H1 (cell line): Measurements from ENCODE around the gene CRTC3. TPM values are rescaled to one million over a fixed set of nuclear protein-coding genes. Genes with fewer than 3 reads are reported as not detected.

Experiments used
- CTCF ChIA-PET: fragments of 300-600 bp; sonication (Branson Sonifier 250); formaldehyde crosslinking; loops from one replicate; lab custom pipeline; 2021; ENCODE audit not compliant: partially characterized antibody; lab: Charles Lee
- POLR2A ChIA-PET: fragments of 300-600 bp; sonication (Branson Sonifier 250); formaldehyde crosslinking; loops from one replicate; lab custom pipeline; 2021; ENCODE audit warnings: inconsistent platforms; ENCODE audit not compliant: partially characterized antibody; lab: Charles Lee
- DNase-seq, 2 experiments: peaks; one replicate each; pipeline versions ENCODE4 v3.0.0 to v3.0.0-alpha.2; 2010 to 2022; ENCODE audit warnings: low spot score in 2 of 2, low read depth in 1 of 2, mixed read lengths in 1 of 2
- FAIRE-seq: peaks from 2 replicates; lab custom pipeline; 2011; peaks lifted over from hg19 to GRCh38; lab: Jason Lieb, UNC
- H2AFZ ChIP-seq: 2 replicates; pipeline ENCODE4 v1.8.1; 2012; ENCODE audit warnings: low read length, inconsistent platforms
- H2AK5ac ChIP-seq: 2 replicates; pipeline ENCODE4 v1.6.1; 2013; ENCODE audit warnings: low read depth, low read length
- H2BK120ac ChIP-seq: replicated peaks from 2 replicates; pipeline ENCODE3; 2013; ENCODE audit warnings: low read depth, low read length, inconsistent platforms
- H2BK12ac ChIP-seq: 2 replicates; pipeline ENCODE4 v1.6.1; 2013; ENCODE audit warnings: low read depth, low read length
- H2BK15ac ChIP-seq: 2 replicates; pipeline ENCODE4 v1.6.1; 2013; ENCODE audit warnings: low read length
- H2BK20ac ChIP-seq: 2 replicates; pipeline ENCODE4 v1.6.1; 2013; ENCODE audit warnings: low read length
- H2BK5ac ChIP-seq: 2 replicates; pipeline ENCODE4 v1.6.1; 2013; ENCODE audit warnings: low read depth, low read length
- H3K14ac ChIP-seq: 2 replicates; pipeline ENCODE4 v1.6.1; 2013; ENCODE audit warnings: inconsistent platforms; ENCODE audit not compliant: insufficient read length
- H3K18ac ChIP-seq: 2 replicates; pipeline ENCODE4 v1.6.1; 2013; ENCODE audit warnings: low read length; ENCODE audit errors: extremely low read depth
- H3K23ac ChIP-seq: 2 replicates; pipeline ENCODE4 v1.6.1; 2013; ENCODE audit warnings: inconsistent platforms; ENCODE audit not compliant: insufficient read length
- H3K23me2 ChIP-seq: 2 replicates; pipeline ENCODE4 v1.6.1; 2013; ENCODE audit warnings: low read depth, low read length
- H3K27ac ChIP-seq: 2 replicates; pipeline ENCODE4 v1.6.1; 2011; ENCODE audit warnings: low read depth, low read length, inconsistent platforms
- H3K27me3 ChIP-seq, 4 experiments: replicated peaks in 1 of 4; 1 replicate in 1 of 4; 2 replicates in 3 of 4; pipeline versions ENCODE4 v1.6.1 to v1.8.1; 2011 to 2013; ENCODE audit warnings: low read length in 3 of 4, mild to moderate bottlenecking in 3 of 4, inconsistent platforms in 2 of 4, mixed read lengths in 2 of 4, moderate library complexity in 1 of 4; ENCODE audit not compliant: control insufficient read depth in 3 of 4, insufficient read depth in 3 of 4; ENCODE audit errors: extremely low read depth in 1 of 4
- H3K36me3 ChIP-seq, 4 experiments: 2 replicates each; pipeline versions ENCODE4 v1.6.1 to v1.8.1; 2011 to 2013; ENCODE audit warnings: mild to moderate bottlenecking in 4 of 4, low read length in 3 of 4, moderate library complexity in 2 of 4, control low read depth in 1 of 4, inconsistent platforms in 1 of 4; ENCODE audit not compliant: insufficient read depth in 4 of 4, control insufficient read depth in 2 of 4
- H3K4ac ChIP-seq: replicated peaks from 2 replicates; pipeline ENCODE3; 2013; ENCODE audit warnings: low read length, low read depth, mixed read lengths, inconsistent platforms; ENCODE audit not compliant: insufficient read length
- H3K4me1 ChIP-seq, 4 experiments: replicated peaks in 1 of 4; 1 replicate in 1 of 4; 2 replicates in 3 of 4; pipeline versions ENCODE4 v1.6.1 to v1.8.1; 2011 to 2013; ENCODE audit warnings: low read length in 3 of 4, inconsistent platforms in 2 of 4, mixed read lengths in 1 of 4; ENCODE audit not compliant: insufficient read depth in 4 of 4, control insufficient read depth in 3 of 4
- H3K4me2 ChIP-seq, 2 experiments: 2 replicates each; pipeline versions ENCODE4 v1.6.1 to v1.8.1; 2011 to 2013; ENCODE audit warnings: low read depth in 2 of 2, low read length in 2 of 2, control low read depth in 1 of 2, inconsistent platforms in 1 of 2, mild to moderate bottlenecking in 1 of 2; ENCODE audit not compliant: insufficient read depth in 1 of 2
- H3K4me3 ChIP-seq, 4 experiments: fragments of 200-600, 300-600 bp in 1 of 4; sonication (generic), shearing (Covaris generic), sonication (Bioruptor Twin) in 1 of 4; 2 replicates each; pipeline versions ENCODE4 v1.5.1 to v1.8.1; 2011 to 2016; ENCODE audit warnings: low read length in 4 of 4, low read depth in 3 of 4, control low read depth in 2 of 4, inconsistent platforms in 2 of 4, mild to moderate bottlenecking in 2 of 4, mixed read lengths in 1 of 4, moderate library complexity in 1 of 4; ENCODE audit not compliant: insufficient read depth in 2 of 4; ENCODE audit errors: extremely low read depth in 1 of 4
- H3K56ac ChIP-seq: replicated peaks from 2 replicates; pipeline ENCODE3; 2013; ENCODE audit warnings: low read depth, mild to moderate bottlenecking, mixed read lengths, low read length, inconsistent platforms; ENCODE audit not compliant: insufficient read length
- H3K79me1 ChIP-seq: 2 replicates; pipeline ENCODE4 v1.6.1; 2013; ENCODE audit warnings: low read depth, low read length, control low read depth
- H3K79me2 ChIP-seq, 2 experiments: 2 replicates each; pipeline versions ENCODE4 v1.6.1 to v1.8.1; 2012 to 2013; ENCODE audit warnings: low read length in 2 of 2, mild to moderate bottlenecking in 2 of 2, inconsistent platforms in 1 of 2; ENCODE audit not compliant: insufficient read depth in 2 of 2, control insufficient read depth in 1 of 2
- H3K9ac ChIP-seq, 4 experiments: replicated peaks in 1 of 4; 1 replicate in 1 of 4; 2 replicates in 3 of 4; pipeline versions ENCODE4 v1.6.1 to v1.8.1; 2011 to 2013; ENCODE audit warnings: low read depth in 3 of 4, low read length in 3 of 4, control low read depth in 2 of 4, mild to moderate bottlenecking in 2 of 4, moderate library complexity in 2 of 4, inconsistent platforms in 1 of 4; ENCODE audit errors: extremely low read depth in 1 of 4
- H3K9me3 ChIP-seq, 2 experiments: 2 replicates each; pipeline versions ENCODE4 v1.6.1 to v1.8.1; 2012 to 2013; ENCODE audit warnings: mild to moderate bottlenecking in 2 of 2, moderate library complexity in 2 of 2, control low read depth in 1 of 2, inconsistent platforms in 1 of 2, low read depth in 1 of 2, low read length in 1 of 2, mixed read lengths in 1 of 2; ENCODE audit not compliant: insufficient read depth in 2 of 2
- H4K20me1 ChIP-seq, 2 experiments: replicated peaks in 1 of 2; 2 replicates each; pipeline versions ENCODE3 to v1.8.1; 2011 to 2013; ENCODE audit warnings: inconsistent platforms in 2 of 2, low read length in 2 of 2, mild to moderate bottlenecking in 1 of 2; ENCODE audit not compliant: insufficient read depth in 2 of 2, control insufficient read depth in 1 of 2
- H4K5ac ChIP-seq: 2 replicates; pipeline ENCODE4 v1.6.1; 2013; ENCODE audit warnings: low read length, low read depth, mixed read lengths, inconsistent platforms; ENCODE audit not compliant: insufficient read length
- H4K8ac ChIP-seq: 2 replicates; pipeline ENCODE4 v1.8.0; 2013; ENCODE audit warnings: mild to moderate bottlenecking, moderate library complexity, low read length, inconsistent platforms; ENCODE audit not compliant: insufficient read depth; ENCODE audit errors: extremely low read depth
- H4K91ac ChIP-seq: replicated peaks from 2 replicates; pipeline ENCODE3; 2013; ENCODE audit warnings: low read length, mixed read lengths, inconsistent platforms; ENCODE audit not compliant: insufficient read length
- MAX ChIP-seq: IDR thresholded peaks from 2 replicates; pipeline ENCODE4 v1.6.1; 2012; ENCODE audit warnings: inconsistent platforms
- SP2 ChIP-seq: IDR thresholded peaks from 2 replicates; pipeline ENCODE4 v1.6.1; 2012; ENCODE audit warnings: mild to moderate bottlenecking, low read length, inconsistent platforms
- WGBS, 2 experiments: shearing (Covaris generic) in 1 of 2; methylation state at CpG; one replicate each; pipeline versions ENCODE4 v1.1.6 to v1.1.7; 2013 to 2015; ENCODE audit warnings: low lambda C conversion rate in 2 of 2, mixed read lengths in 2 of 2, inconsistent platforms in 1 of 2, low coverage in 1 of 2, missing lambda C conversion rate in 1 of 2; ENCODE audit not compliant: insufficient replicate concordance in 2 of 2, insufficient coverage in 1 of 2, insufficient read length in 1 of 2; ENCODE audit errors: extremely low coverage in 1 of 2, missing lambda C conversion rate in 1 of 2; 5-methylcytosine and 5-hydroxymethylcytosine counted together
- polyA plus RNA-seq, 7 experiments: library from polyadenylated mRNA; depleted of rRNA in 3 of 7; stranded (reverse) in 5 of 7; unstranded in 2 of 7; fragments of >200 nt in 5 of 7; fragments of 200-250 nt in 2 of 7; gene quantifications; 1 replicate in 5 of 7; 2 replicates in 1 of 7; 4 replicates in 1 of 7; pipeline versions ENCODE4 v1.2.1 to v1.2.3, GENCODE V29; 2011 to 2013; ENCODE audit warnings: missing spikeins in 2 of 7, mixed read lengths in 2 of 7
- total RNA-seq: library from RNA; stranded (reverse); fragmentation: NEBNext Ultra II Directional; extraction: Animal tissue kit (Norgen Biotek cat#: 25700); gene quantifications from 2 replicates; pipeline ENCODE4 v1.2.1, GENCODE V29; 2021

The CRTC3 gene
- total and polyA plus RNA-seq, 2 of the 8 experiments (the other 6 are each of a cell fraction or from before 2014, with no cell fraction given) = 5.0 to 5.3 TPM

GRCh38 chr15:90481023-90481422, 48.7 kb upstream of the CRTC3 start:
- no peaks in the 10 kb centered on the region for H3K79me1 ChIP-seq
- TF ChIP-seq SP2 (no peak), MAX (no peak)
- FAIRE-seq = no peak
- no peak overlapping the region for H3K4ac ChIP-seq
- no peaks in the 10 kb centered on the region for H3K4me1 ChIP-seq
- ChIA-PET CTCF (interaction anchor here (0.6 to 9.5 kb wide), 35 partner anchors 8 to 325 kb away, joined by 3 to 175 read pairs (median 7); partner anchors contain the start of gene ZNF774), POLR2A (no interaction called here)
- H2AFZ ChIP-seq = no peak overlapping the region
- no peak overlapping the region for H2BK120ac ChIP-seq
- peaks cover 0 to 3% of the 10 kb centered on the region in 2 experiments for H4K20me1 ChIP-seq
- no peak overlapping the region for H3K27ac ChIP-seq
- peaks cover 11 to 60% (median 39%) of the 10 kb centered on the region in 4 experiments for H3K36me3 ChIP-seq
- H2BK12ac ChIP-seq = no peak overlapping the region
- no peak overlapping the region for H3K4me2 ChIP-seq
- no peak overlapping the region for H3K56ac ChIP-seq
- H4K91ac ChIP-seq = no peak overlapping the region
- 85% methylated on average over 3 of the region's 3 CpGs; no CpG with 5 or more reads in 1 of the 2 experiments for WGBS, 2 experiments
- no peaks in the 10 kb centered on the region for H3K79me2 ChIP-seq
- no peak overlapping the region for H4K5ac ChIP-seq
- no peak overlapping the region for H3K18ac ChIP-seq
- H3K23me2 ChIP-seq = no peaks in the 10 kb centered on the region
- H3K9me3 ChIP-seq = no peaks in the 10 kb centered on the region
- H3K4me3 ChIP-seq = no peak overlapping the region
- no peak overlapping the region for H3K23ac ChIP-seq
- H4K8ac ChIP-seq = no peak overlapping the region
- H2BK5ac ChIP-seq = no peak overlapping the region
- no peaks in the 10 kb centered on the region for H3K27me3 ChIP-seq
- no peak overlapping the region for H2BK15ac ChIP-seq
- H3K14ac ChIP-seq = no peak overlapping the region
- DNase-seq = no peak
- H2BK20ac ChIP-seq = no peak overlapping the region
- H2AK5ac ChIP-seq = no peak overlapping the region
- no peak overlapping the region for H3K9ac ChIP-seq
